HG03575 (cell line): ENCODE data around the gene RUNX1.
"Not testable (repeated sequence)": the region's sequence is repeated elsewhere in the genome, so short reads cannot be mapped to it uniquely, and the experiment has no call there.

Experiments used
- ATAC-seq: cut with Tn5 transposase; IDR thresholded peaks from one replicate; pipeline ENCODE4 v1.9.1; 2021; ENCODE audit not compliant: unreplicated experiment, insufficient number of reproducible peaks, low FRiP score; ENCODE audit errors: extremely low read depth

Gene RUNX1

GRCh38 chr21:34983680-34984086 is 65.4 kb downstream of the RUNX1 start:
- ATAC-seq, result no peak

GRCh38 chr21:34981791-34982190 is 67.3 kb downstream of the RUNX1 start:
- ATAC-seq, result no peak

DNA sequence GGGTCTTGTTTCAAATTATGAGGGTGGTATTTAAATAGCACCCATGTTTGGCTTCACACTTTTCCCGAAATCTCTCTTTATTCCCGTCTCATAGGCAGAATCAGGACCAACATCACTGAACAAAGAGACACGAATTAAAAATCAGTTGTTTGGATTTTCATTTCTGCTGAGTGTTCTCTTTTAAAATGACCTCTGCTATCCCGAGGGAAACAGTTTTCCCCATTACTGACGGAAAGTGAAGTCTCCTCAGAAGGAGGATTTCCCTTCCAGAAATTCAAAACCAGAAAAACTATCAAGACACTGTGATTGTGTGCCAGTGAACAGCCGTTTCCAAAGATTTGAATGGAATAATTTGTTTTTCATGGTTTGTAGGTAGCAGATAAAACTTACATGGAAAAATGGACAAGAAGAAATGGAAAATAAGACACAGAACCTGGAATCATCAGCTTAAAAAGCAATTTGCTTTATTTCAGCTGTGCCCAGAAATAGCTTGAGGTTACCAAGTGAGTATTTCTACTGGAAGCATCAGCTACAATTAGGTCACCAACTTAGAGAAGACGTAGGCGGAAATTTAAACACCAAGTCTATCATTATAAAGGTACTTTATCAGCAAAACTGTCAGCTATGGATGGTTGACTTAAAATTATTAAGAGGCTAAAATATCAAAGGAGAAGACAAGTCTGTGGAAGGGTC is 68.5 kb downstream of the RUNX1 start:
- no peak for ATAC-seq

DNA sequence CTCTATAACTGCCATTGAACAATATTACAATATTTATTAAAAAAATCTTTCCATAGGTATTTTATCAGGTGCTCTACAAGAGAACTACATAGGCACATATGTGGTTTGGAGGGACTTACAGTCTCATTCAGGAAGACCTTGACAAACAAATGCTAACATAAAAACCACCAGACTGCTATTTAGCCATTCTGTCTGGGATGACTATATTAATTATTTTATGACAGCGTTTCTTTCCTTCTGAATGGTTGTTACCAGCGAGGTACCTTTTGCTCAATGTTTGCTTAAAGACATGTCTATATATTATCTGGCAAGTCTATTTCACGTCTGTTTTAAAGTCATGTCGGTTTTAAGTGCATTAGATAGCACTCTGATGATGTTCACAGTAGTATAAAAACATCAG is 69.7 kb downstream of the RUNX1 start:
- no peak for ATAC-seq

- no peak for ATAC-seq
Measured at GRCh38 chr21:34977333-34977732, 71.8 kb downstream of the RUNX1 start.

GRCh38 chr21:34974162-34974981 is 74.7 kb downstream of the RUNX1 start:
- peak; percentile 45 for ATAC-seq

GRCh38 chr21:34973685-34974084 is 75.4 kb downstream of the RUNX1 start:
- no peak for ATAC-seq

- no peak for ATAC-seq
Measured at GRCh38 chr21:34971656-34972055, 77.4 kb downstream of the RUNX1 start.

GRCh38 chr21:34970566-34970965 is 78.5 kb downstream of the RUNX1 start:
- ATAC-seq, result no peak

DNA sequence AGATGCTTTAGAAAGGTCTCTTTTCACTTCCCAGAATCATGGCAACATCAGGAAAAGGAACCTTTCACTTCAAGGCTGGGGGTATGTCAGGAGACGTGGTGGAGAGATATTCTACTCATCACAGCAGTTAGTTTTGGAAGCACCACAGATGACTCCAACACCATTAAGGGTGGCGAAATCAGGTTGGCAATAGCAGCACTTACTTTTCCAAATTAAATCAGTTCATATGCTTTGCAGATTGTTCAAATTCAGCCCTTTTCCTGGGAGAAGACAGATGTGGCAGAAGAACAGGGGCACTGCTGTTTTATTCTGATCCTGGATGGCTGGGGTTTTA is 79.0 kb downstream of the RUNX1 start:
- ATAC-seq, result no peak

GRCh38 chr21:34969423-34970166 is 79.5 kb downstream of the RUNX1 start:
- no peak for ATAC-seq

DNA sequence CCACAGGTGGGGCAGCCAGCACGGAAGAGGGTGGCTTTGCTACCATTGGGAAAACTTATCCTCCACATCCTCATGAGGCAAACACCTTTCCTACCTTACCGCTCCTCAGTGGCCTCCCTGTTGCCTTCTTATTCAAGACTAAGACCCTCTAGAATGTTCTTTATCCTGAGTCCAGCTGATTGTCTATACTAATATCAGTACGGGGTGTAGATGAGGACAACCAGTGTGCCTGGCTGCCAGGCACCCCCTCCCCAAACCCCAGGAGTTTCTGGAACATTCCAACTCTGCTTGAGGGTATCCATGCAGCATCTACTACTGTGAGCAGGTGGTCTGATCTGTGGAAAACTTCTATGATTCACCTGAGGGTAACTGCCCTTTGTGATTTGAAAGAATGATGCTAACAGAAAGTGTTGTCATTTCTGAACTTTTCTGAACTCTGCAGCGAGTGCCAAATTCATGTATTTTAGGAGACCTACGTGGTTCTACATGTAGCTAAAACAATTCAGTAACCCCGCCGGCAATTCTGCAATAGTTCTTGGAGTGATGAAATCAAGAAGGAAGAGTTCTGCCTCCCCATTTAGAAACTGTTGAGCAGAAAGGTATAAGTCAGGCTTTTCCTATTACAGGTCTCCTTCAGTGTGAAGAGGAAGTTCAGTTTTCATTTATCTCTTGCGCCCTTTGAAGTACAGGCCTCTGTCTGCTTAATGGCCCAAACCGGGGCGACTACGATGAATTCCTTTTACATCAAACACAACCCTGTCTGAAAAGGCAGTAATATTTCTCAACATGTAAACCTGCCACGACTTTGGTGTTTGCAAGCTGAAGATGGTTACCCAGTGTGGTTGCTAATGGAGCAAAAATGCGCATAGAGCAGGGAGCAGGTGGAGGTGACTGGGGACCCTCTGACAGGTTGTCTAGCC is 80.4 kb downstream of the RUNX1 start:
- ATAC-seq, result no peak

DNA sequence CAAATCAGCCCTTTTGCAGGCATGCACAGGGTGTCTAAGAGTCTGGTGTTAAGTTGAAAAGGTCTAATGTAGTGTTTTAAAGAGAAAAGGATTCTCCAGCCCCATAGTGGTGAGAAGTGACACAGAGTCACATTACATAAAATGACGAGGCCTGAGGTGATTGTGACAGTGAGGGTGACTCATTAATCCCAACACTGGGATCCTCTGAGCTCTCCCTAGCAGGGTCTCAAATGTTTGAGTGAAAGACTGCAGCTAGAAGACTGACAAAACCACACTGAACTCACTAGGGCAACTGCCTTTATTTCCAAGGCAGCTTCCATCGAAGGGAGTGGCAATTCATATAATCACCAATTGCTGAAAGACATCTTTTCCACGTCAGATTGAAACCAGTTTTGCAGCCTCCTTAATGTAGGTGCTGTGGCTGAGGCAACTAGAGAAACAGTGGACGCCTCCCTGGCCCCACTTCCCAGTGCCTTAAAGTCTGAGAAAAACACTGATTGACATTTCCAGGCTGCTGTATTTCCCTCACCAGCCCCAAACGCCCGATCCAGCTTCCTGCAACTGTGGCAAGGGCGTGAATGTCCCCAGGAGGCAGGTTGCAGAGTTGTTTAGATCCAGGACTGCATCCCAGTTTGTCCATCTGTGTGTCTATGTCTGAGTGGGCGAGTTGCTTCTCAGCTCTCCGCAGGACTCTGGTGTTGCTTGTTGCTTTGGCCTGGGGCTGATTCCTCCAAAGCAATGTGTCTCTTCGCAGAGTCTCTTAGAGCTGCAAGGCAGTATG is 81.4 kb downstream of the RUNX1 start:
- ATAC-seq, result no peak

GRCh38 chr21:34966881-34967280 is 82.2 kb downstream of the RUNX1 start:
- not testable (repeated sequence) for ATAC-seq

- no peak for ATAC-seq
Measured at GRCh38 chr21:34965200-34966174, 83.6 kb downstream of the RUNX1 start.

GRCh38 chr21:34962586-34963222 is 86.4 kb downstream of the RUNX1 start:
- no peak for ATAC-seq

GRCh38 chr21:34962136-34962535 is 87.0 kb downstream of the RUNX1 start:
- no peak for ATAC-seq
